WTC11 (cell line): ENCODE measurements around the gene PANX3. TPM values are rescaled to one million over a fixed set of nuclear protein-coding genes. Genes with fewer than 3 reads are reported as not detected.

ENCODE experiments used
- ATAC-seq: fragments of 200-7000 bp; cut with Tn5 transposase; 2 replicates; pipeline ENCODE4 v1.10.0; 2021; ENCODE audit warnings: mild to moderate bottlenecking, moderate library complexity
- CTCF ChIA-PET: fragments of 300-600 bp; sonication (Branson Sonifier 250); formaldehyde crosslinking; loops from one replicate; lab custom pipeline; 2021; ENCODE audit warnings: antibody characterized with exemption; lab: Charles Lee
- POLR2A ChIA-PET: fragments of 350-600 bp; sonication (Branson Sonifier 250); formaldehyde crosslinking; loops from one replicate; lab custom pipeline; 2021; ENCODE audit warnings: antibody characterized with exemption; lab: Charles Lee
- DNase-seq: peaks from one replicate; pipeline ENCODE4 v3.0.0; 2021; ENCODE audit warnings: low spot score
- H3K27ac Mint-ChIP-seq: 2 replicates; pipeline ENCODE4 v1.8.0; 2021; ENCODE audit warnings: mixed read lengths
- H3K27me3 Mint-ChIP-seq: 2 replicates; pipeline ENCODE4 v1.8.0; 2021; ENCODE audit warnings: low read depth, mild to moderate bottlenecking, moderate library complexity, mixed read lengths
- H3K36me3 Mint-ChIP-seq: 2 replicates; pipeline ENCODE4 v1.8.0; 2021; ENCODE audit warnings: mixed read lengths
- H3K4me1 Mint-ChIP-seq: 2 replicates; pipeline ENCODE4 v1.8.0; 2022; ENCODE audit warnings: mixed read lengths
- H3K4me3 Mint-ChIP-seq: 2 replicates; pipeline ENCODE4 v1.8.0; 2021; ENCODE audit warnings: mild to moderate bottlenecking, moderate library complexity, mixed read lengths
- H3K9me3 Mint-ChIP-seq: 2 replicates; pipeline ENCODE4 v1.8.0; 2021; ENCODE audit warnings: mixed read lengths
- CBFB ChIP-seq: sonication (generic); formaldehyde crosslinking; IDR thresholded peaks from 2 replicates; pipeline ENCODE4 v1.8.1; 2022; ENCODE audit warnings: mild to moderate bottlenecking, low read depth, missing genetic modification reagents
- CREM ChIP-seq: sonication (generic); formaldehyde crosslinking; IDR thresholded peaks from 2 replicates; pipeline ENCODE4 v1.8.1; 2022; ENCODE audit warnings: mild to moderate bottlenecking, missing genetic modification reagents, moderate library complexity
- EMX1 ChIP-seq: fragments of 250-450 bp; sonication (Bioruptor Pico); IDR thresholded peaks from 2 replicates; pipeline ENCODE4 v1.8.0; 2021; ENCODE audit warnings: mild to moderate bottlenecking
- GABPB1 ChIP-seq: sonication (generic); formaldehyde crosslinking; IDR thresholded peaks from 2 replicates; pipeline ENCODE4 v1.8.1; 2023; ENCODE audit warnings: mild to moderate bottlenecking, missing genetic modification reagents
- HMGA2 ChIP-seq: fragments of 250-450 bp; sonication (Bioruptor Pico); IDR thresholded peaks from 2 replicates; pipeline ENCODE4 v1.4.0; 2021; ENCODE audit warnings: mild to moderate bottlenecking, moderate library complexity
- JUN ChIP-seq: sonication (generic); formaldehyde crosslinking; IDR thresholded peaks from 2 replicates; pipeline ENCODE4 v1.8.0; 2023; ENCODE audit warnings: mild to moderate bottlenecking, missing genetic modification reagents
- SOX15 ChIP-seq: fragments of 250-450 bp; sonication (Bioruptor Pico); IDR thresholded peaks from 2 replicates; pipeline ENCODE4 v1.9.0; 2021; ENCODE audit warnings: mild to moderate bottlenecking
- ZNF138 ChIP-seq: sonication (generic); formaldehyde crosslinking; conservative IDR thresholded peaks from 2 replicates; pipeline ENCODE4 v1.8.1; 2022; ENCODE audit warnings: mild to moderate bottlenecking, moderate library complexity, missing genetic modification reagents
- ZNF263 ChIP-seq: sonication (generic); formaldehyde crosslinking; IDR thresholded peaks from 2 replicates; pipeline ENCODE4 v1.8.1; 2022; ENCODE audit warnings: low read depth, mild to moderate bottlenecking, moderate library complexity, missing genetic modification reagents
- total RNA-seq: library from RNA; stranded (reverse); gene quantifications from 3 replicates; pipeline ENCODE4 v1.2.3, GENCODE V29; 2021
- TF ChIP-seq, protein P1 (sequence below): sonication (generic); formaldehyde crosslinking; conservative IDR thresholded peaks from 2 replicates; pipeline ENCODE4 v1.8.1; 2023; ENCODE audit warnings: mild to moderate bottlenecking, low read depth, missing genetic modification reagents, moderate library complexity
- TF ChIP-seq, protein P2 (sequence below): sonication (generic); formaldehyde crosslinking; IDR thresholded peaks from 2 replicates; pipeline ENCODE4 v1.8.0; 2022; ENCODE audit warnings: mild to moderate bottlenecking, missing genetic modification reagents
- TF ChIP-seq, protein P3 (sequence below): sonication (generic); formaldehyde crosslinking; conservative IDR thresholded peaks from 2 replicates; pipeline ENCODE4 v1.8.1; 2022; ENCODE audit warnings: mild to moderate bottlenecking, missing genetic modification reagents
- TF ChIP-seq, protein P4 (sequence below): sonication (generic); formaldehyde crosslinking; IDR thresholded peaks from 2 replicates; pipeline ENCODE4 v1.8.1; 2023; ENCODE audit warnings: mild to moderate bottlenecking, missing genetic modification reagents, borderline replicate concordance

Gene PANX3
- total RNA-seq, 1 experiment from 2014 or later = not detected

DNA sequence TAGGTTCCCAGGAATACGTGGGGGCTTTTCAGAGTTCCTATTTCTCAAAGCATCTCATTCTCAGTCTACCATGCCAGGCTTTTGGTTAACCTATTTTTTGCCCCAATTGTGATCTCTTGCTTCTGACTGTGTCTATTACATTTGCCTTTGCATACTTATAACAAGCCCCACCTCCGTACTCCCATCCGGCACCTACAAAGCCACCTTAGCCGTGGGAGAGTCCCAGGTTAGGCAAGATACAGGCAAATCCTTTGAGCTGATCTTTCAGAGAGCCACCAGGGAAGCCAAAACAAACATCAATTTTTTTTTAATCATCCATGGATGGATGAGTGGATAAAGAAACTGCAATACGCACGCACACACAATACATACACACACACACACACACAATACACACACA, 18.6 kb upstream of the PANX3 start (continued):
- TF ChIP-seq, protein P1, sequence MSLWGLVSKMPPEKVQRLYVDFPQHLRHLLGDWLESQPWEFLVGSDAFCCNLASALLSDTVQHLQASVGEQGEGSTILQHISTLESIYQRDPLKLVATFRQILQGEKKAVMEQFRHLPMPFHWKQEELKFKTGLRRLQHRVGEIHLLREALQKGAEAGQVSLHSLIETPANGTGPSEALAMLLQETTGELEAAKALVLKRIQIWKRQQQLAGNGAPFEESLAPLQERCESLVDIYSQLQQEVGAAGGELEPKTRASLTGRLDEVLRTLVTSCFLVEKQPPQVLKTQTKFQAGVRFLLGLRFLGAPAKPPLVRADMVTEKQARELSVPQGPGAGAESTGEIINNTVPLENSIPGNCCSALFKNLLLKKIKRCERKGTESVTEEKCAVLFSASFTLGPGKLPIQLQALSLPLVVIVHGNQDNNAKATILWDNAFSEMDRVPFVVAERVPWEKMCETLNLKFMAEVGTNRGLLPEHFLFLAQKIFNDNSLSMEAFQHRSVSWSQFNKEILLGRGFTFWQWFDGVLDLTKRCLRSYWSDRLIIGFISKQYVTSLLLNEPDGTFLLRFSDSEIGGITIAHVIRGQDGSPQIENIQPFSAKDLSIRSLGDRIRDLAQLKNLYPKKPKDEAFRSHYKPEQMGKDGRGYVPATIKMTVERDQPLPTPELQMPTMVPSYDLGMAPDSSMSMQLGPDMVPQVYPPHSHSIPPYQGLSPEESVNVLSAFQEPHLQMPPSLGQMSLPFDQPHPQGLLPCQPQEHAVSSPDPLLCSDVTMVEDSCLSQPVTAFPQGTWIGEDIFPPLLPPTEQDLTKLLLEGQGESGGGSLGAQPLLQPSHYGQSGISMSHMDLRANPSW (CRISPR knock-in tag) = no peak
- no peak for TF ChIP-seq ZNF263 (CRISPR knock-in tag)
- no peak for TF ChIP-seq CBFB (CRISPR knock-in tag)
- TF ChIP-seq, all 79 proteins: peak for 0

DNA sequence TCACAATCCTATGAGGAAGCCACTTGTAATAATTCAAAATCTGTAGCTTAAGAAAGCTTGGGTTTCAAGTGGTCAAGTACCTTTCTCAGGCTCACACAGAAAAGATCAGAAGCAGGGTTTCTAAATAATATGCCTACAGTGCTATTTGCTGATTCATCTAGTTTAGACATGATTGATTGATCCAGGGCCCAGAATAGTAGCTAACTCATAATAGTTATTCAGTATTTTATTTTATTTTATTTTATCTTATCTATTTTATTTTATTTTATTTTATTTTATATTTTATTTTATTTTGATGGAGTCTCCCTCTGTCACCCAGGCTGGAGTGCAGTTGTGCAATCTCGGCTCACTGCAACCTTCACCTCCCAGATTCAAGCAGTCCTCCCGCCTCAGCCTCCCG, 15.9 kb upstream of the PANX3 start:
- Mint-ChIP-seq H3K4me1 (no peaks in the 10 kb centered on the region), H3K27ac (no peak overlapping the region), H3K27me3 (no peaks in the 10 kb centered on the region; the same call in 1 of the 2 replicates), H3K9me3 (peaks cover 8% of the 10 kb centered on the region), H3K36me3 (no peaks in the 10 kb centered on the region), H3K4me3 (no peak overlapping the region)
- ChIA-PET POLR2A (no interaction called here), CTCF (interaction anchor here (2.3 kb wide), 1 partner anchor 11 kb away, joined by 8 read pairs; no protein-coding TSS in a partner anchor)
- DNase-seq = no peak
- ATAC-seq = no peak
- TF ChIP-seq, protein P2, sequence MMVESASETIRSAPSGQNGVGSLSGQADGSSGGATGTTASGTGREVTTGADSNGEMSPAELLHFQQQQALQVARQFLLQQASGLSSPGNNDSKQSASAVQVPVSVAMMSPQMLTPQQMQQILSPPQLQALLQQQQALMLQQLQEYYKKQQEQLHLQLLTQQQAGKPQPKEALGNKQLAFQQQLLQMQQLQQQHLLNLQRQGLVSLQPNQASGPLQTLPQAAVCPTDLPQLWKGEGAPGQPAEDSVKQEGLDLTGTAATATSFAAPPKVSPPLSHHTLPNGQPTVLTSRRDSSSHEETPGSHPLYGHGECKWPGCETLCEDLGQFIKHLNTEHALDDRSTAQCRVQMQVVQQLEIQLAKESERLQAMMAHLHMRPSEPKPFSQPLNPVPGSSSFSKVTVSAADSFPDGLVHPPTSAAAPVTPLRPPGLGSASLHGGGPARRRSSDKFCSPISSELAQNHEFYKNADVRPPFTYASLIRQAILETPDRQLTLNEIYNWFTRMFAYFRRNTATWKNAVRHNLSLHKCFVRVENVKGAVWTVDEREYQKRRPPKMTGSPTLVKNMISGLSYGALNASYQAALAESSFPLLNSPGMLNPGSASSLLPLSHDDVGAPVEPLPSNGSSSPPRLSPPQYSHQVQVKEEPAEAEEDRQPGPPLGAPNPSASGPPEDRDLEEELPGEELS (CRISPR knock-in tag) = no peak
- peak; percentile 92 for TF ChIP-seq HMGA2 (CRISPR knock-in tag)
- no peak for TF ChIP-seq EMX1

DNA sequence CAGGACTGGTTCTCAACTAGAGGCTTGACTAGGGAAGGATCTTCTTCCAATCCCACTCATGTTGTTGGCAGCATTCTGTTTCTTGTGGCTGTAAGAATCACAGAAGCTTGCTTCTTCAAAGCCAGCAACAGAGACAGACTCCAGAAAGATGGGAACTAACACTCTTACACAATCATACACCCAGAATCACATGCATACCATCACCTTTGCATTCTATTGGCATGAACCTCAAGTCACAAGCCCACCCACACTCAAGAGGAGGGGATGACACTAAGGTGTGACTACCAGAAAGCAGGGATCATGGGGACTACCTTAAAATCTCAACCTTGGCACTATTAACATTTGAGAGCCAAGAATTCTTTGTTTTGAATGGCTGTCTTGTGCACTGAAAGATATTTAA, 13.6 kb upstream of the PANX3 start:
- CTCF ChIA-PET = no interaction called here
- POLR2A ChIA-PET = no interaction called here
- no peaks in the 10 kb centered on the region for H3K36me3 Mint-ChIP-seq
- H3K4me3 Mint-ChIP-seq = no peak overlapping the region
- TF ChIP-seq ZNF263 (CRISPR knock-in tag) (no peak), ZNF138 (CRISPR knock-in tag) (no peak), CREM (no peak), SOX15 (no peak), JUN (CRISPR knock-in tag) (no peak), EMX1 (no peak), GABPB1 (CRISPR knock-in tag) (no peak)
- TF ChIP-seq, protein P1 (CRISPR knock-in tag) = no peak
- TF ChIP-seq, protein P3, sequence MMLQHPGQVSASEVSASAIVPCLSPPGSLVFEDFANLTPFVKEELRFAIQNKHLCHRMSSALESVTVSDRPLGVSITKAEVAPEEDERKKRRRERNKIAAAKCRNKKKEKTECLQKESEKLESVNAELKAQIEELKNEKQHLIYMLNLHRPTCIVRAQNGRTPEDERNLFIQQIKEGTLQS (CRISPR knock-in tag) = no peak
- TF ChIP-seq, protein P4, sequence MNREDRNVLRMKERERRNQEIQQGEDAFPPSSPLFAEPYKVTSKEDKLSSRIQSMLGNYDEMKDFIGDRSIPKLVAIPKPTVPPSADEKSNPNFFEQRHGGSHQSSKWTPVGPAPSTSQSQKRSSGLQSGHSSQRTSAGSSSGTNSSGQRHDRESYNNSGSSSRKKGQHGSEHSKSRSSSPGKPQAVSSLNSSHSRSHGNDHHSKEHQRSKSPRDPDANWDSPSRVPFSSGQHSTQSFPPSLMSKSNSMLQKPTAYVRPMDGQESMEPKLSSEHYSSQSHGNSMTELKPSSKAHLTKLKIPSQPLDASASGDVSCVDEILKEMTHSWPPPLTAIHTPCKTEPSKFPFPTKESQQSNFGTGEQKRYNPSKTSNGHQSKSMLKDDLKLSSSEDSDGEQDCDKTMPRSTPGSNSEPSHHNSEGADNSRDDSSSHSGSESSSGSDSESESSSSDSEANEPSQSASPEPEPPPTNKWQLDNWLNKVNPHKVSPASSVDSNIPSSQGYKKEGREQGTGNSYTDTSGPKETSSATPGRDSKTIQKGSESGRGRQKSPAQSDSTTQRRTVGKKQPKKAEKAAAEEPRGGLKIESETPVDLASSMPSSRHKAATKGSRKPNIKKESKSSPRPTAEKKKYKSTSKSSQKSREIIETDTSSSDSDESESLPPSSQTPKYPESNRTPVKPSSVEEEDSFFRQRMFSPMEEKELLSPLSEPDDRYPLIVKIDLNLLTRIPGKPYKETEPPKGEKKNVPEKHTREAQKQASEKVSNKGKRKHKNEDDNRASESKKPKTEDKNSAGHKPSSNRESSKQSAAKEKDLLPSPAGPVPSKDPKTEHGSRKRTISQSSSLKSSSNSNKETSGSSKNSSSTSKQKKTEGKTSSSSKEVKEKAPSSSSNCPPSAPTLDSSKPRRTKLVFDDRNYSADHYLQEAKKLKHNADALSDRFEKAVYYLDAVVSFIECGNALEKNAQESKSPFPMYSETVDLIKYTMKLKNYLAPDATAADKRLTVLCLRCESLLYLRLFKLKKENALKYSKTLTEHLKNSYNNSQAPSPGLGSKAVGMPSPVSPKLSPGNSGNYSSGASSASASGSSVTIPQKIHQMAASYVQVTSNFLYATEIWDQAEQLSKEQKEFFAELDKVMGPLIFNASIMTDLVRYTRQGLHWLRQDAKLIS (CRISPR knock-in tag) = no peak
- peaks cover 13% of the 10 kb centered on the region for H3K4me1 Mint-ChIP-seq
- H3K27ac Mint-ChIP-seq = no peak overlapping the region
- ATAC-seq = no peak
- peaks cover 8% of the 10 kb centered on the region for H3K9me3 Mint-ChIP-seq
- no peak for DNase-seq
- H3K27me3 Mint-ChIP-seq = no peaks in the 10 kb centered on the region; the same call in 1 of the 2 replicates
